PC-9 (cell line): ENCODE results near the gene SLC44A5.

Experiments
- EZH2 ChIP-seq: fragments of 200-600 bp; sonication (generic); IDR thresholded peaks from 2 replicates; pipeline ENCODE4 v1.8.0; 2017; ENCODE audit warnings: antibody characterized with exemption, low read depth
- TF ChIP-seq, protein P1 (sequence below): fragments of 200-600 bp; sonication (generic); conservative IDR thresholded peaks from 2 replicates; pipeline ENCODE4 v1.6.1; 2017; ENCODE audit warnings: mixed run types, antibody characterized with exemption, mild to moderate bottlenecking, moderate library complexity

DNA sequence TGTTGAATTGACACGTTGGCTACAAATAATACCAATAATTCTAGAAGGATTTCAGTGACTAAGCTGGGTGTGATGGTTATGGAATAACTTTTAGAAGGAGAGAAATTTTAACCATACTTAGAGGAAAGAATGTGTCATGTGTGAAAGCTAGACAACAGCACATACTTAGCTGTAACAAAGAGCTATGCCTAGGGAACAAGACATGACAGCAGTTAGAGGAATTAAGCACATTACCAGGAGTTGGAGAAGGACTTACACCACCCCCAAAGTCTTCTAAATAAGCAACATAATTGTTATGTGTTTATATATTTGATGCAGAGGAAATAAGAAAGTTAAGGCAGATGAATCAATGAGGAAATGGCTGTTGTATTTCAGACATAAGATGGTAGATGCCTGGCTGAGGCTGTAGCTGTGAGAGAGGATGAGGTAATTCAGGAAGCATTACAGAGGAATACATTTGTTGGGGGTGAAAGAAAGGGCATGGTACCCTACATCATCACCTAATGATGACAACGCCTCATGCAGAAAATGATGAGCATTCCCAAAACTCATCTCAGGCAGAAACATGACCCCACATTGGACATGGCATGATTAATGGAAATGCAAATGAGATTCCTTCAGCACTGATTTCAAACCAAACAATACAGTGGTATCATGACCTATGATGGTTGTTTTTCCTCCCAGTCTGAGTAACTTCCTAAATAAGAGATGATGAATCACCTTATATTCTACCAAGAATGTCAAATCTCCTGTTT, 265.2 kb downstream of the SLC44A5 start:
- TF ChIP-seq, protein P1, sequence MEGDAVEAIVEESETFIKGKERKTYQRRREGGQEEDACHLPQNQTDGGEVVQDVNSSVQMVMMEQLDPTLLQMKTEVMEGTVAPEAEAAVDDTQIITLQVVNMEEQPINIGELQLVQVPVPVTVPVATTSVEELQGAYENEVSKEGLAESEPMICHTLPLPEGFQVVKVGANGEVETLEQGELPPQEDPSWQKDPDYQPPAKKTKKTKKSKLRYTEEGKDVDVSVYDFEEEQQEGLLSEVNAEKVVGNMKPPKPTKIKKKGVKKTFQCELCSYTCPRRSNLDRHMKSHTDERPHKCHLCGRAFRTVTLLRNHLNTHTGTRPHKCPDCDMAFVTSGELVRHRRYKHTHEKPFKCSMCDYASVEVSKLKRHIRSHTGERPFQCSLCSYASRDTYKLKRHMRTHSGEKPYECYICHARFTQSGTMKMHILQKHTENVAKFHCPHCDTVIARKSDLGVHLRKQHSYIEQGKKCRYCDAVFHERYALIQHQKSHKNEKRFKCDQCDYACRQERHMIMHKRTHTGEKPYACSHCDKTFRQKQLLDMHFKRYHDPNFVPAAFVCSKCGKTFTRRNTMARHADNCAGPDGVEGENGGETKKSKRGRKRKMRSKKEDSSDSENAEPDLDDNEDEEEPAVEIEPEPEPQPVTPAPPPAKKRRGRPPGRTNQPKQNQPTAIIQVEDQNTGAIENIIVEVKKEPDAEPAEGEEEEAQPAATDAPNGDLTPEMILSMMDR = no peak
- TF ChIP-seq EZH2 = no peak
